Activated CD8-positive, alpha-beta memory T cell treated with anti-CD3 and anti-CD28 coated beads for 48 hours (primary cell): ENCODE data around the gene DOCK9.

ENCODE experiments used
- DNase-seq, 3 experiments: peaks; one replicate each; pipeline ENCODE4 v3.0.0-alpha.2; 2020; ENCODE audit warnings: low read depth in 2 of 3, low spot score in 2 of 3

The DOCK9 gene

GRCh38 chr13:98800078-98800477 lies 177.8 kb downstream of the DOCK9 start:
- DNase-seq = no peak

DNA sequence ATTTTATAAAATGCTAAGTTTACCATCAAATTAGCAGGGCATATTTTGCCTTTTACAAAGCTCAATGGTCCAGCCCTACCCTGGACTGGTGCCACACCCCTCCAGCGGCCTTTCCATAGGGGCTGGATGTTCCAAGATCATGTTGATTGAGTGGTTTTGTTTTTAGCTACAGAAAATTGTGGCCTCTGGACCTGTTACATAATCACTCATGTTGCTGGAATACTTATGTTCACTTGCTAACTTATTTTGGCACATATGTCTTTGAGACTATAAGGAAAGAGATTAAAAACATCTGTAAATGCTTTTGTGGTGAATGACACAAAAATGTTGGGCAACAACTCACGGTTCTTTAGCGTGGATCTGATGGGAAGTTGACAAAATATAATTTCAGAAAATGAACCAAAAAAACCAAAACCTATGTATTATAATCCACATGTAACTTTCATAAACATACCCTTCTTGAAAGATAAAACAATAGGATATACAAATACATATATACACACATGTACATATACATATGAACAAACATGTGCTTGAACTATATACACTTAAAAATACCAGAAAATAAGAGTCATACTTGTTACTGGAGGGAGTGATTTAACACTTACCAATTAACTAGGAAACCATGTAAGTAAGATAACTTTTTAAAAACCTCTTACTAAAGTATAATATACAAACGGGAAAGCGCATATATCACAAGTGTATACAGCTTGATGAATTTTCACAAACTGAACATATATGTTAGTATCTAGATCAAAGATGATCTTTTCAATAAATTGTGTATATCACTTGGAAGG lies 178.8 kb downstream of the DOCK9 start:
- no peak for DNase-seq

DNA sequence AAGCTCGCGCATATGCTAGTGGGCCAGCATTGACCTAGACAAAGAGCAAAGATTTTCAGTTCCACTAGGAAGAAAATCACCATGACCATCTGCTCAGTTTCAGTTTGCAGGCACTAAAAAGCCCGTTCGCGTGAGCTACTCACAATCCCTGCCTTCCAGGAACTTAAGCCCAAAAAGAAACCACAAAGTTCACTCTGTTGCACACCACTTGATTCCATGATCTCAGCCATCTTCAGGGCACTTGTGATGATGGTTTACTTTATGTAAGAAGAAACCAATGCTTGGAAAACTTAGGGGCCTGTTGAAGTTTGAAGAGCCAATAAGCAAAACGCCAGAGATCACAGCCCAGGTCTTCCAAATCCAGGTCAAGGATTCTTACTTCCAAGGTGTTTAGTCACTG lies 180.4 kb downstream of the DOCK9 start:
- no peak for DNase-seq

DNA sequence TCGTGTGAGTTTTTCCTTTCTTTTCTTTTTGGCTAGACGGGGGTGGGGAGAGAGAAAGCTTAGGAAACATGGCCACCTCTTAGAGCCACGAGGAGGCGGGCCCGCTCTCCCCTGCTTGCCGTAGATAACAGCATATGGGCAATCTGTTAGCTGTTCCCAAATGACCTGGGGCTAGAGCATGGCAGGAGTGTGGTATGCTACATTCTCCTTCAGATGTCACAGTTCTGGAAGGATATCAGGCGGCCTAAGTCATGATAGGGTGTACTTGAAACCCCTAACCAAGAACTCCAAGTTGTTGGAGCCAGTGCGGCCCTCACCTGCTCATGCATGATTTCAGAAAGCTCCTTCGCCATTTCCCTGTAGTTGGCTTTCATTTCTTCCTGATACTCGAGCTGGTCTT lies 181.1 kb downstream of the DOCK9 start:
- no peak for DNase-seq

DNA sequence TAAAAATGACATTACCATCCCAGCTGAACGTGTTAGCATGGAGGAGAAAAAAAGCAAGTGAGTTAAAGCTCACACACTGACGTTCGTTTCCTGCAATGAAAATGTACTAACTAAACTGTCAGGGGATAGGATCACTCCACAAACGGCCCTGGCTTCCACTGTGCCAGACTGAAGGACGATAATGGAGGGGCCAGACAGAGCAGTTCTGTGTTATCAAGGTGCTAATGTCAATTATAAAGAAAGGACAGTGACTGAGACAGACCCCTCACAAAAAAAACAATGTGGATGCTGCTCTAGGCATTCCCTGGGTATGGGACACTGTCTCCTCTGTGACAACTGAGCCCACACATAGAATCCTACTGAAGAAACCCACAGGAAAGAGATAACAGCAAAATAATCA lies 181.7 kb downstream of the DOCK9 start:
- DNase-seq = no peak

DNA sequence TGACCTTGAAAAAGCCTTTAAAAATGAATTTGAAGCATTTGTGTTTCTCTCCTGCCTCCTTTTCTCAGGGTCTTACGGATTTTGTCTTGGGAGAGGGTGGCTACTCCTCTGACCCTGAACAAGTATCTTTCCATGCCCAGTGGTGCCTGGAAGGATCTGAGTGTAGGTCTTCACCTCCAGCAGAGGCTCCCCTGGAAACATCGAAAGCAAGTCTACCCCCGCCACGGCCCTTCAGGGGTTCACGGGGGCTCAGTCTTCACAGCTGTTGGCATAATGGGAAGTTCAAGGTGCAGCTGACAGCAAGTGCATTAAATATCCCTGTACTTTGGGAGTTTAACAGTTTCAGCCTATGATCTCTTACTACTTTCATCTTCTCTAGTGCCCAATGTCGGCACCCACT lies 182.6 kb downstream of the DOCK9 start:
- no peak for DNase-seq

GRCh38 chr13:98794498-98794897 lies 183.4 kb downstream of the DOCK9 start:
- DNase-seq = no peak

DNA sequence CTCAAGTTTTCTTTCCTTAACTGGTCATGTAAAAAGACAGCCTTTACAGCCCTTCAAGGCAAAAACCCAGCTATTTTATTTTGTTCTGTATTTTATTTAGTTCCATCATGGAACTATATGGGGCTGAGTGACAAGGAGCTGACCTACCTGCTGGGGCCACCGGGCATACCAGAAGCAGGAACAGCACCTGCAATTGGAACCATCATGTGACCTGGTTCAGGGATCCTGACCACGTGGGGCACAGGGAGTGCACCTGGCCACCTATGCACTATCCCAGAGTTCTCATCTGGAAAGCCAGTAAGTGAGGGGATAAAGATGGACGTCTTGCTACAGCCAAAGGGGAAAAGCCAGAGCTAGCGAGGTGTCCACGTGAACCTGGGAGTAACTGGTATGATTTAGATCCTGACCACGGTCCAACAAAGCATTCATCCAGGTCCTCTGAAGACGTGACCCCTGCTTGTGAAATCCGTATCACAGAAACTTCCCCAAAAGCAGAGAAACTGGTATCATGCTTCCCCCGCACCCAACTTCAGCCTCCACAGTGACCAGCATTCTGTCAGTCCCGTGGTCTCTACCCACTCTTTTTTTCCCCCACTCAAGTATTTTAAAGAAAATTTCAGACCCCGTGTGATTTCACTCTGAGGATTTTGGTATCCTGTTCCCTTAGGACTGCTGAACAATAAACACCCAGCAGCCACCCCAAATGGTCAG lies 184.9 kb downstream of the DOCK9 start:
- DNase-seq = no peak

DNA sequence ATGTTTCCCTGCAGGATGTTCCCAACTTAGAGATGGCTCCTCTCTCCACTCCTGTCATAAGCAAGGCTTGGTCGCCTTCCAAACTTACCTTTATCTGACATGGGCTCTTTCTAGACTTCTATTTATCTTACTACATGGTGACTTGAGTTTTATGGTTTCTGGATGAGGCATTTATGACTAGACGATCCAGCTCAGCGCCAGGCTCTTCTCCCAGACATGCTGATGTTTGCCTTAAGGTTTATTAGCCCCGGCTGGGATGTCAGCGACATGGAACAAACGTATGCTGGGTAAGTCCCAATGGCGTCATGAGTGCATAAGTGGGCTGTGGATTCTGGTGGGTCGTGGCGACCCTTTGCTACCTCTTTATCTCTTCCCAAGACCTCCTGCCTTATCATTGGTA lies 185.5 kb downstream of the DOCK9 start:
- DNase-seq = no peak

- DNase-seq = no peak
Observed at GRCh38 chr13:98791611-98792010, 186.3 kb downstream of the DOCK9 start.

GRCh38 chr13:98787996-98788395 lies 189.9 kb downstream of the DOCK9 start:
- no peak for DNase-seq

DNA sequence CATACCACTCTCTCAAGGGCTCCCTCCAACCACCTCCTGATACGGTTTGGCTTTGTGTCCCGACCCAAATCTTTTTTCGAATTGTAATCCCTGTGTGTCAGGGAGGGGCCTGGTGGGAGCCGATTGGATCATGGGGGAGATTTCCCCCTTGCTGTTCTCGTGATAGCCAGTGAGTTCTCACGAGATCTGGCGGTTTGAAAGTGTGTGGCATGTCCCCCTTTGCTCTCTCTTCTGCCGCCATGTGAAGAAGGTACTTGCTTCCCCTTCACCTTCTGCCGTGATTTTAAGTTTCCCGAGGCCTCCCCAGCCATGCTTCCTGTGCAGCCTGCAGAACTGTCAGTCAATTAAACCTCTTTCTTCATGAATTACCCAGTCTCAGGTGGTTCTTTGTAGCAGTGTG lies 190.7 kb downstream of the DOCK9 start:
- no peak for DNase-seq

- DNase-seq = no peak
Observed at GRCh38 chr13:98786023-98786422, 191.8 kb downstream of the DOCK9 start.

DNA sequence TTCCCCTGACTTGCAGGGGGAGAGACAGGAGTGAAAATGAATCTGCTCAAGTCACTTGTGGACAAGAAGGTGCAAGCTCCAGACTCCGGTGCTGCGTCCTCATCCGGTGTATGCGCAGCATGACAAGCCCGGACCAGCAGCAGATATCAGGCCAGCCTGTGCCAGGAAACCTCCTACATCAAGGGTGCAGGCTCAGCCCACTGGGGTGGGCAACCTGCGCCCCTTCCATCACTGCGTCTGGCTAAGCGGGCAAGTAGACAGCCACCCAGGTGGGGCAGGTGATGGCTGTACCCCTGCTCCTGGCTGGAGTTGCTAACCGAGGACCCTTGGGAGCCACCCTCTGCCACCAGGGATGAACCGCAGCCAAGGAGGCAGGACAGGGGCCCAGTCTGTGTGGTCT lies 192.5 kb downstream of the DOCK9 start:
- DNase-seq = no peak

- DNase-seq = no peak
Observed at GRCh38 chr13:98784666-98785065, 193.2 kb downstream of the DOCK9 start.

DNA sequence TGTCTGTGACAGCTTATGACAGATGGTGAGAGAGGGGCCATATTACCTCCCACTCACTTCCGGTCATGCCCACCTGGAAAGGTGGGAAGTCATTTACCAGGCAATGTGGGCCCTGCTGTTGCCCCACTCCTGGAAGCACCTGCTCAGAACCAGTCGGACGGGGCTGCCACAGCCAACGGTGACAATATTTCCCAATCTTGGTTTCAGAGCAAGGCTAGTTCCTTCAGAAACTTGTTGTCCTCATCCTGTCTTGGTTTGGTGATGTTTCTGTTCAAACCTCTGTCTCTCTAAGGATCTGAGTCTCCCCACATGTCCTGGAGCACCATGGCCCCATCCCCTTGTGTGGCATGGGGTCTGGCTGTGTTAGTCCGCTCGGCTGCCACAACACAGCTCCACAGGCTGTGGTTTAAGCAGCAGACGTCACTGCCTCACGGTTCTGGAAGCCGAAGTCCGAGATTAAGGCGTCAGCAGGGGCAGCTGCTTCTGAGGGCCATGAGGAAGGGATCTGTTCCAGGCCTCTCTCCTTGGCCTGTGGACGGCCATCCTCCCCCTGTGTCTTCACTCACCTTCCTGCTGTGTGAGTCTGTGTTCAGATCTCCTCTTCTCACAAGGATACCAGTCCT lies 193.9 kb downstream of the DOCK9 start:
- no peak for DNase-seq

- no peak for DNase-seq
Observed at GRCh38 chr13:98782654-98783053, 195.2 kb downstream of the DOCK9 start.

- DNase-seq = no peak
Observed at GRCh38 chr13:98781905-98782304, 196.0 kb downstream of the DOCK9 start.

DNA sequence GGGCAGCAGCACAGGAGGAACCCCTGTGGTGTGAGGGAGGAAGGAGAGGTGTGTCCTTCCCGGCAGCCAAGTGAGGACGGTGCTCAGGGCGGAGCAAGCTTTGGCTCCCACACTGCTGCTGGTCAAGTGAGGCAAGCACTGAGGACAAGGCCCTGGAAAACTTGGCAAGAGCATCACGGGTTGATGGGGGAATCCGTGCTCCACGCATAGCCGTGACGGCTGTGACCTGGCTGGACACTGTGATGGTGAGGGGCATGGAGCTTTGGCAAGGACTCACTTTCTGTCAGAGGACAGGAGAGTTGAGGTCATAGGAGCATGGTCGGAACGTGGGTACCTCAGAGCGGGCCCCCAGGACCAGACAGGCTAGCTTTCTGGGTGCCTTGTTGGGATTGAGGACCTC lies 196.4 kb downstream of the DOCK9 start:
- DNase-seq = no peak

DNA sequence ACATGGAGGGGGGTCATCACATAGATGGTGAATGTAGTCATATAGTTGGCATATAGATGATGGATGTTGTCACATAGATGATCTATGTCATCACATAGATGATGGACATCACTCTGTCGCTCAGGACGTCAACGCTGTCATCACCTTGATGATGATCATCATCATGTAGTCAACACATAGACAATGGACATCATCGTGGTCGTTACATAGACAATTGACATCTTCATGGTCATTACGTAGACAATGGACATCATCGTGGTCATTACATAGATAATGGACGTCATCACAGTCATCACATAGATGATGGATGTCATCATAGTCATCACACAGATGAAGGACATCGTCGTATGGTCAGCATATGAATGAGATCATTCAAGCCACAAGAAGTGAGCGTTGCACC lies 196.8 kb downstream of the DOCK9 start:
- no peak for DNase-seq

- DNase-seq = no peak
Observed at GRCh38 chr13:98780451-98780850, 197.4 kb downstream of the DOCK9 start.

GRCh38 chr13:98779695-98780094 lies 198.2 kb downstream of the DOCK9 start:
- no peak for DNase-seq
